Stimulated activated naive CD8-positive, alpha-beta T cell treated with anti-CD3 and anti-CD28 coated beads, Interleukin-15, Interleukin-2, amounts not matched to agents 100 ng/mL and 50 ng/mL, for 24 hours (primary cell): ENCODE results near the gene HERC6.
"Not testable (repeated sequence)": the region's sequence is repeated elsewhere in the genome, so short reads cannot be mapped to it uniquely, and the experiment has no call there.

Experiments
- H3K27ac Mint-ChIP-seq: one replicate; pipeline ENCODE4 v1.8.0; 2021; ENCODE audit warnings: mild to moderate bottlenecking, mixed read lengths
- H3K27me3 Mint-ChIP-seq: one replicate; pipeline ENCODE4 v1.8.0; 2021; ENCODE audit warnings: mixed read lengths
- H3K36me3 Mint-ChIP-seq: one replicate; pipeline ENCODE4 v1.8.0; 2021; ENCODE audit warnings: low read depth, mixed read lengths
- H3K4me1 Mint-ChIP-seq: one replicate; pipeline ENCODE4 v1.8.0; 2021; ENCODE audit warnings: low read depth, mixed read lengths
- H3K4me3 Mint-ChIP-seq: one replicate; pipeline ENCODE4 v1.8.0; 2021; ENCODE audit warnings: mild to moderate bottlenecking, mixed read lengths
- H3K9me3 Mint-ChIP-seq: one replicate; pipeline ENCODE4 v1.8.0; 2021; ENCODE audit warnings: mixed read lengths

The HERC6 gene

DNA sequence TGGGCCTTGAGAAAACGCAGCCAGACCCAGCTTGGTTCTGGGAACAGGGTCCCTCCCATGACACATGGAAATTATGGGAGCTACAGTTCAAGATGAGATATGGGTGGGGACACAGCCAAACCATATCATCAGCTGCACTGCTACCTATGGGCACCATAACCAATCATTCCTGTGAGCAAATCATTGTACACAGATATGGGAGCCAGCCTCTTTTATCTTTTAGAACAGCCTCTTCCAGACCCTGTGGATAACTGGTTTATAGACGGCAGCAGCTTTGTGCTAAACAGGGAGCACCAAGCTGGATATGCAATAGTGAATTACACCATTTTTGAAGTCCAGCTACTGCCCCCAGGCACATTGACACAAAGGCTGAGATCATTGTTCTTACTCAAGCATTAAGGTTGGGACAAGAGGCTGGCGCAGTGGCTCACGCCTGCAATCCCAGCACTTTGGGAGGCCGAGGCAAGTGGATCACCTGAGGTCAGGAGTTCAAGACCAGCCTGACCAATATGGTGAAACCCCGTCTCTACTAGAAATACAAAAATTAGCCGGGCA is 69.6 kb downstream of the HERC6 start:
- H3K9me3 Mint-ChIP-seq, result not testable (repeated sequence)

DNA sequence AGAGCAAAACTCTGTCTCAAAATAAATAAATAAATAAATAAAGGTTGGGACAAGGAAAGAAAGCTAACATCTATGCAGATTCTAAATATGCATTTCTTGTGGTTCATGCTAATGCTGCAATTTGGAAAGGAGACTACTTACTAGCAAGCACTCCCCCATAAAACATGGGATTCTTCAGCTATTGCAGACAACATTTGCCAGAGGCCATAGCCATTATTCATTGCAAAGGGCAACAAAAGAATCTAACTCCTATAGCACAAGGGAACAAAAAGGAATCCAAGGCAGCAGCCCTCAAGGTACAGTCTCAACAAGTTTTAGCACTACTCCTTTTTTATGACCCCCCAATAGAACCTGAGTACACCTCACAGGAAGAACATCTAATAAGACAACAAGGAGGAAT is 70.2 kb downstream of the HERC6 start:
- Mint-ChIP-seq H3K27ac (no peak overlapping the region), H3K4me3 (no peak overlapping the region), H3K36me3 (no peaks in the 10 kb centered on the region), H3K27me3 (no peaks in the 10 kb centered on the region), H3K9me3 (peaks cover 4% of the 10 kb centered on the region), H3K4me1 (no peaks in the 10 kb centered on the region)

More for the DNA sequence above, 69.6 kb downstream of the HERC6 start:
- not testable (repeated sequence) for H3K27me3 Mint-ChIP-seq, H3K4me3 Mint-ChIP-seq, H3K27ac Mint-ChIP-seq, H3K36me3 Mint-ChIP-seq, H3K4me1 Mint-ChIP-seq

DNA sequence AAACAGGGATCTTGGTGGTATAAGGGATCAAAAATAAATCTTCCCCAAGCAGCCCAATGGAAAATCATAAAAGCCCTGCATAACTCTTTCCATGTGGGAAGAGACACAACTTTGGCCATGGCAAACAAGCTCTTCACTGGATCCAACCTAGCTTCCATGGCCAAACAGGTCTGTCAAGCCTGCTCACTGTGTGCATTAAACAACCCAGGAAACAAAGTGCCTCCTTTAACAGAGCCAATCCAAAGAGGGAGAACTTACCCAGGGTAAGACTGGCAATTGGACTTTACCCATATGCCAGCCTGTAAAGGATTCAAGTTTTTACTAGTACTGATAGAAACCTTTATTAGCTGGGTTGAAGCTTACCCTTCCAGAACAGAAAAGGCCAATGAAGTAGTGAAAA is 70.6 kb downstream of the HERC6 start:
- Mint-ChIP-seq H3K27me3 (no peaks in the 10 kb centered on the region), H3K4me3 (no peak overlapping the region), H3K27ac (no peak overlapping the region)

DNA sequence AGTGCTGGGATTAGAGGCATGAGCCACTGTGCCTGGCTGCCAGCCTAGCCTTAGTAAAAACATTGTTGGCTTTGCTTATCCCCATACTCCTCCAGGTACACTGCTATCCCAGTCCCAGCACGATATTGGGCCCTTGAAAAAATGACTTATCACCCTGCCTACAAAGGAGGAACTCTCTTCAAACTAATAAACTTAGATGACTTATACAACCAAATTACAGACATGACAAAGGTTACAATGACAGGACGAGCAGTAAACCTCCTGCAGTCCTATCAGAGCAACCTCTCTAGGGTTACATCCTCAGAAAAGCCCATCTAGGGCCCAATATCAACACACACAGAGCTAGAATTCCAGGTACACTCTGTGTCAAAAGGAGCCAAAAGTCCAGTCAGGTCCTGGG is 72.6 kb downstream of the HERC6 start:
- no peak overlapping the region for H3K27ac Mint-ChIP-seq
- H3K9me3 Mint-ChIP-seq, result peaks cover 4% of the 10 kb centered on the region
- peaks cover 8% of the 10 kb centered on the region for H3K4me1 Mint-ChIP-seq
- no peaks in the 10 kb centered on the region for H3K36me3 Mint-ChIP-seq
- H3K27me3 Mint-ChIP-seq, result no peaks in the 10 kb centered on the region
- no peak overlapping the region for H3K4me3 Mint-ChIP-seq

More for the DNA sequence above, 70.6 kb downstream of the HERC6 start:
- Mint-ChIP-seq H3K4me1 (no peaks in the 10 kb centered on the region), H3K9me3 (peaks cover 4% of the 10 kb centered on the region), H3K36me3 (no peaks in the 10 kb centered on the region)

DNA sequence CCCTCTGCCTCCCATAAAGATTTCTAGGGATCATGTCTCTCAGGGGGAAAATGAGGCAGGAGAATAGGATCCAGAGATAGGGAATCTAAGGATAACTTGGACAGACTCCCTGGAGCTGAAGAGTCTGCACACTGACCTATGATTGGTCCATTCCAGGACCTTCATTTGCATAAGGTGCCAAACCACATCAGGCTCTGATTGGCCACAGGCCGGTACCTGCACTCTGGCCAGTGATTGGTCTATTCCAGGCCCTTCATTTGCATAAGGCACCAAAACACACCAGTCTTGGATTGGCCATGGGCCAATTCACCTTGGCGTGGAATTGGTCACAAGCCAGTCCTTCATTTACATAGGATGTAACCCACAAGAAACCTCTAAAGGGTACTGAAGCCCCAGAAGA is 74.3 kb downstream of the HERC6 start:
- H3K27me3 Mint-ChIP-seq, result peaks cover 2% of the 10 kb centered on the region
- peaks cover 17% of the 10 kb centered on the region for H3K4me1 Mint-ChIP-seq
- no peak overlapping the region for H3K4me3 Mint-ChIP-seq
- no peaks in the 10 kb centered on the region for H3K36me3 Mint-ChIP-seq
- H3K27ac Mint-ChIP-seq, result no peak overlapping the region
- H3K9me3 Mint-ChIP-seq, result peaks cover 4% of the 10 kb centered on the region

DNA sequence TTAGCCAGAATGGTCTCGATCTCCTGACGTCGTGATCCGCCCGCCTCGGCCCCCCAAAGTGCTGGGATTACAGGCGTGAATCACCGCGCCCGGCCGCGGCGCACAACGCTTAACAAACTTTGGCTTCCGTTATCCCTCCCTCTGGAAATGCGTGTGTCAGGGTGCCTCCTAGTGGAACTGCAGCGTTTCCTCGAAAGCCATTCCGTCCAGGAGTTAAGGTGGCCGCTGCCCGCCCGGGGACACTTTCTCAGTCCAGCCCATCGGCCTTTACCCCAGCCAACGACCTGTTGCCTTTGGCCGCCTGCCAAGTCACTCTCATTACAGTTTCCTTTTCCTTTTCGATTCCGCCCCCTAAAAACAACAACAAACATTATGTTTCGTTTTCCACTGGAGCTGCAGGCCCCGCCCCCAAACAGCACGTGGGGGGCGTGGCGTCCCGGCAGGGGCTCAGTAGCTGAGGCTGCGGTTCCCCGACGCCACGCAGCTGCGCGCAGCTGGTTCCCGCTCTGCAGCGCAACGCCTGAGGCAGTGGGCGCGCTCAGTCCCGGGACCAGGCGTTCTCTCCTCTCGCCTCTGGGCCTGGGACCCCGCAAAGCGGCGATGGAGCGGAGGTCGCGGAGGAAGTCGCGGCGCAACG is 78.1 kb downstream of the HERC6 start, which contains the start of gene HERC5:
HERC5 (plus strand) TSS at position 450 of the 637 bp plus-strand sequence; CDS start at position 601, 151 bp downstream.
- peak within 1 kb of the TSS; percentile 96 for H3K4me3 Mint-ChIP-seq
- H3K27me3 Mint-ChIP-seq, result peaks cover 6% of the 10 kb centered on the region
- H3K36me3 Mint-ChIP-seq, result no peaks in the 10 kb centered on the region
- peak within 1 kb of the TSS; percentile 99 for H3K27ac Mint-ChIP-seq
- H3K9me3 Mint-ChIP-seq, result peaks cover 4% of the 10 kb centered on the region
- H3K4me1 Mint-ChIP-seq, result peaks cover 26% of the 10 kb centered on the region

DNA sequence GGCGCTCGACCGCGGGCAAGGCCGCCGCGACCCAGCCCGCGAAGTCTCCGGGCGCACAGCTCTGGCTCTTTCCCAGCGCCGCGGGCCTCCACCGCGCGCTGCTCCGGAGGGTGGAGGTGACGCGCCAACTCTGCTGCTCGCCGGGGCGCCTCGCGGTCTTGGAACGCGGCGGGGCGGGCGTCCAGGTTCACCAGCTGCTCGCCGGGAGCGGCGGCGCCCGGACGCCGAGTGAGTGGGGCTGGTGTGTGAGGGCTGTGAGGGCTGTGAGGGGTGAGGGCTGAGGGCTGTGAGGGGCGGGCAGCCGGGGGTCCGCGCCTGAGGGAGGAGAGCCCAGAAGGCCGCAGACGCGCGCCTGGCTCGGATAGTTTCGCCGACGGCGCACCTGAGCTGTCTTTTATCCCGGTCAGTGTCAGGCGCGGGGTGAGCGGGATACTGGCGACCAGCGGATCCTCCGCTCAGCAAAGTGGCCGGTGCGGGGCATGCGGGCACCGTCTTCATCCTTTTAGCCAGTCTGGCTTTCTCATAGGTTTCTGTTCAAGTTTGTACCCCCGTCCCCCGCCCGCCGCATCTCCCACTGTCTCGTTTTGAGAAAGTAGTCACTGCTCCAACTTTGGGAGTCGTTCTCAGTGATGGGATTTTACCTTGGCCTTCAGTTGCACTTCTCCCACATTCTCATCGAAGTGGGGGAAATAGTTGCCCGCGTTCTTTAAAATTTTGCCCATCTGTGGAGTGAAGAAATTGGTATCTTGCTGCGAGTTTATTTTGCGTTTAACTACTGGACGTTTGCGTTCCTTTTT is 78.9 kb downstream of the HERC6 start:
- H3K36me3 Mint-ChIP-seq, result peaks cover 3% of the 10 kb centered on the region
- H3K9me3 Mint-ChIP-seq, result peaks cover 4% of the 10 kb centered on the region
- peaks cover 6% of the 10 kb centered on the region for H3K27me3 Mint-ChIP-seq
- peaks cover 26% of the 10 kb centered on the region for H3K4me1 Mint-ChIP-seq
- H3K27ac Mint-ChIP-seq, result peak overlapping the region; percentile 81
- H3K4me3 Mint-ChIP-seq, result peak overlapping the region; percentile 96

DNA sequence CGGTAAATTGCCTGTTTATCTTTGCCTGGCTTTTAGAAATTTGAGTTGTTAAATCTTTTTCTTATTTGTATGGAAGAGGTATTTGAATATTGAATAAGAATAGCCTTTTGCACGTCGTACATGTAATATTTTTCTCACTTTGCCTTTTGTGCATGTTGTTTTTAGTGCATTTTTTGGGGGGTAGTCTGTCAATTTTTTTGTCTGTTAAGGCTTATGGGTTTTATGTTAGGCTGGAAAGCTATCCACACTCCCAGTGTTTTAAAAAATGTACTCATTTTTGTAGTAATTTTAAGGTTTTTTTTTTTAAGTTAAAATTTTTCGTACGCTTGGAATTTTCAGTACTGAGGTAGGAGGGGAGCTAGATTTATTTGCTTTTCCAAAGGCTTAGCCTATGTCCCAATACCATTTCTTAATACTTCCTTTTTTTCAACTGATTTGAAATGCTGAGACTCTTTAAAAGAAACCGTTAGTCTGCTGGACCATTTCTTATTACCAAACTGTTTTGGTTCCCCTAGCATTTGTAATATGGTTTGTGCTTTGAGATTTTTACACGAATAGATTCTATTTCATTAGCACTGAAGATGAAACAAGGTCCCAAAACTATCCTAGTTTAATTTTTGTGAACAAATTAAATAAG is 79.6 kb downstream of the HERC6 start:
- H3K4me1 Mint-ChIP-seq, result peaks cover 26% of the 10 kb centered on the region
- H3K27ac Mint-ChIP-seq, result peak overlapping the region; percentile 81

DNA sequence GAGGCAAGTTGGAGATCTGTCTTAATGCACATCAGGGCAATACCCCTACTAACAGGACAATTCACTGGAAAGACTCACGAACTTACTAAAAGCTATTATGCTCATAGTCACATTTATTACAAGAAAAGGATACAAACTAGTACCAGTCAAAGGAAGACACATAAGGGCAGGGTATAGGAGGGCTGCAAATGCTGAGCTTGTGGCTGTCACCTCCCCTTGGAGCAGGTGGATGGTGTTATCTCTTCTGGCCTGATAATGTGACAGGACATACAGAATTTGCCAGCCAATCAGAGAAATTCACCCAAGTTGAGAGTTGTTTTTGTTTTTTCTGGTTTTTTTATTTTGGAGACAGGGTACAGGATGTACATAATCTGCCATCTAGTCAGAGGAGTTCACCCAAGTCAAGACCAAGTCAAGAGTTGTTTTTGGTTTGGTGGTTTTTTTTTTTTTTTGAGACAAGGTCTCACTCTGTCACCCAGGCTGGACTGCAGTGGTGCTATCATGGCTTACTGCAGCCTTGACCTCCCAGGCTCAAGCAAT is 87.1 kb downstream of the HERC6 start:
- peaks cover 51% of the 10 kb centered on the region for H3K36me3 Mint-ChIP-seq
- no peaks in the 10 kb centered on the region for H3K27me3 Mint-ChIP-seq
- H3K4me1 Mint-ChIP-seq, result peaks cover 3% of the 10 kb centered on the region
- no peak overlapping the region for H3K4me3 Mint-ChIP-seq
- no peak overlapping the region for H3K27ac Mint-ChIP-seq
- H3K9me3 Mint-ChIP-seq, result no peaks in the 10 kb centered on the region

More for the DNA sequence above, 79.6 kb downstream of the HERC6 start:
- H3K4me3 Mint-ChIP-seq, result peak overlapping the region; percentile 96
- H3K9me3 Mint-ChIP-seq, result peaks cover 4% of the 10 kb centered on the region
- peaks cover 8% of the 10 kb centered on the region for H3K36me3 Mint-ChIP-seq
- peaks cover 6% of the 10 kb centered on the region for H3K27me3 Mint-ChIP-seq

DNA sequence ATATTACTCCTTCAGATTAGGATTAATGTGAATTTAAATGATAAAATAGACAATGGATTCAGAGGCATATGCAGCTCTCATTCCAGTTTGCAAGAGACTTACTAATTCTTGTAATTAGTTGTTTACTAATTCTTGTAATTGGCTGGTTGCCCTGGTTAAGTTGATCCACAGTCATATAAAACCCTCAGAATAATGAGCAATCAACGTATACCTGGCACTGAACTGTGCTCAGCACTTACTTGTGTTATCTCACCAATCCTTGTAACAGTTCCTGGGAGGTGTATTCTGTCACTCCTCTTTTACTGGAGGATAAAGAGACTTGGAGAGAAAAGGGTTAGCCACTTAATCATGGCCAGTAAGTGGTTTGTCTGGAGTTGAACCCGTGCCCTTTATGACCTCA is 88.7 kb downstream of the HERC6 start:
- H3K4me3 Mint-ChIP-seq, result no peak overlapping the region
- no peak overlapping the region for H3K27ac Mint-ChIP-seq
- peaks cover 54% of the 10 kb centered on the region for H3K36me3 Mint-ChIP-seq
- H3K9me3 Mint-ChIP-seq, result no peaks in the 10 kb centered on the region
- no peaks in the 10 kb centered on the region for H3K27me3 Mint-ChIP-seq
- H3K4me1 Mint-ChIP-seq, result peaks cover 3% of the 10 kb centered on the region

DNA sequence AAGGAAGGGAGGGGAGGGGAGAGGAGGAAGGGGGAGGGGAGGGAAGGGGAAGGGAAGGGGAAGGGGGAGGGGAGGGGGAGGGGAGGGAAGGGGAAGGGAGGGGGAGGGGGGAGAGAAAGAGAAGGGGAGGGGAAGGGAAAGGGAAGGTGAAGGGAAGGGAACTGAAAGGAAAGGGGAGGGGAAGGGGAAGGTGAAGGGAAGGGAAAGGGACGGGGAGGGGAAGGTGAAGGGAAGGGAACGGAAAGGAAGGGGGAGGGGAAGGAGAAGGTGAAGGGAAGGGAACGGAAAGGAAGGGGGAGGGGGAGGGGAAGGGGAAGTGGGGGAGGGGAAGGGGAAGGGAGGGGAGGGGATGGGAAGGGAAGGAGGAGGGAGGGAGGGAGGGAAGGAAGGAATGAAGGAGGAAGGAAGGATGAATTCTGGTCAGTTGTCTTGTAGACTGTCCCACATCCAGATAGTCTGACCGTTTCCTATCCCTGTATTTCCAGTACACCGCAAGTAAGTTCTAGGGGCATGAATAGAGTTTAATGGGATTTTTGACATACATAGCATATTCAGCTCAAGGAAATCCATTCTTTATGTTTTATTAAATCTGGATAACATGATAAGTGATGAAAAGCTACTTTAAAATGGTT is 98.7 kb downstream of the HERC6 start:
- no peak overlapping the region for H3K4me3 Mint-ChIP-seq
- peaks cover 27% of the 10 kb centered on the region for H3K36me3 Mint-ChIP-seq
- H3K27ac Mint-ChIP-seq, result no peak overlapping the region
- H3K4me1 Mint-ChIP-seq, result no peaks in the 10 kb centered on the region
- H3K9me3 Mint-ChIP-seq, result no peaks in the 10 kb centered on the region
- H3K27me3 Mint-ChIP-seq, result no peaks in the 10 kb centered on the region

DNA sequence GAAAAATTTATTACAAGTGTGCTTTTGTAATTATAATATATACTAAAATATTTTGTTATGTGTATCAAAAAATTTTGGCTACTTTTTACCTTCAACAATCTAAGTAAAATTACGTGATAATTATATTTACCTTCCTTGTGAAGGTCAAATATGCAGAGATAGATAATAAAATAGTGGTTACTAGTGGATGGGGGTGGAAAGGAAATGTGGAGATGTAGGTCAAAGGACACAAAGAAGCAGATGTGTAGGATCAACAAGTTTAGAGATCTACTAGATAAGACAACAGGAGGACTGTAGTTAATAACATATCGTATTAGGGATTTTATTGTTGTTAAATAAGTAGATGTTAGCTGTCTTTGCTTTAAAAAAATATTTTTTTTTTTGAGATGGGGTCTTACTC is 99.6 kb downstream of the HERC6 start:
- no peaks in the 10 kb centered on the region for H3K27me3 Mint-ChIP-seq
- H3K4me3 Mint-ChIP-seq, result no peak overlapping the region
- H3K27ac Mint-ChIP-seq, result no peak overlapping the region
- H3K9me3 Mint-ChIP-seq, result no peaks in the 10 kb centered on the region
- peaks cover 20% of the 10 kb centered on the region for H3K36me3 Mint-ChIP-seq
- H3K4me1 Mint-ChIP-seq, result no peaks in the 10 kb centered on the region

DNA sequence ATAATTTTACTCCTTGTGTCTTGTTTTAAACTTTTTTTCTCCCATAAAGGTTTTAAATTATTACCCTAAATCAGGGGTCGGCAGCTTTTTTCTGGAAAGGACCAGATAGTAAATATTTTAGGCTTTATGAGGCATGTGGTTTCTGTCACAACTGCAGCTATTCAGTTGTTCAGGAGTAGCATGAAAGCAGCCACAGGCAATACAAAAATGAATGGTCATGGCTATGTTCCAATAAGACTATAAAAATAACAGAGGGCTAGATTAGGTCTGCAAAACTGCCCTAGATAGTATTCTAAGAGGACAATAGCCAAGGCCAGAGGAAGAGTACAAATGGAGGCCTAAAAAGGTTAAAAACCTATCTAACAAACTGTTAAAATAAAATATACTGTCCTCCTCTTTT is 102.9 kb downstream of the HERC6 start:
- H3K27me3 Mint-ChIP-seq, result no peaks in the 10 kb centered on the region
- H3K4me1 Mint-ChIP-seq, result no peaks in the 10 kb centered on the region
- no peak overlapping the region for H3K27ac Mint-ChIP-seq
- peaks cover 15% of the 10 kb centered on the region for H3K36me3 Mint-ChIP-seq
- H3K9me3 Mint-ChIP-seq, result no peaks in the 10 kb centered on the region
- H3K4me3 Mint-ChIP-seq, result no peak overlapping the region

DNA sequence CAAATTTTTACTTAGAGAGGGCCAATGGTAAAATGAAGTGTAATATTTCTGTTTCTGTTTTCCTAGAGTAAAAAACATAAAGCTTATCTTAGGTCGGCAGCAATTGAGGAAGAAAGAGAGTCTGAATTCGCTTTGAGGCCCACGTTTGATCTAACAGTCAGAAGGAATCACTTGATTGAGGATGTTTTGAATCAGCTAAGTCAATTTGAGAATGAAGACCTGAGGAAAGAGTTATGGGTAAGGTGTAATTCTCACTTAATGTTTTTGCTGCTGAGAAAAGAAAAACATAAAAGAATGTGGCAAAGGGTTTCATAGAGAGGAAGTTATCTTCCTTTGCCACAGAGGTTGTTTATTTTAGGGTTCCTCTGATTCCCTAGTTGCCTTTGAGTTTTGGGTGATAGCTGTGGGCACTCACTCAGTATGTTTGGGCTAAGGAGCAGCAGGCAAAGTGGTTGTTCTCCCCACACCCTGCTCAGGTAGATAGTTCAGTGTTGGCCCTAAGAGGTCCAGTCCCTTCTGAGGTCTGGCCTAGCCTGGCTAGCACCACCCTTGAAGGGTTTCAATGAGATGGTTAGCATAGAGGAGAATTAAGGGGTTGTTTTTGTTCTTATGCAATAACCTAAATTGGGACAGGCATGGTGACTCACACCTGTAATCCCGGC is 110.6 kb downstream of the HERC6 start:
- Mint-ChIP-seq H3K27me3 (no peaks in the 10 kb centered on the region), H3K36me3 (peaks cover 18% of the 10 kb centered on the region), H3K9me3 (no peaks in the 10 kb centered on the region), H3K4me1 (peaks cover 11% of the 10 kb centered on the region), H3K27ac (no peak overlapping the region), H3K4me3 (no peak overlapping the region)
